Cardiac muscle cell (in vitro differentiated cells and primary cell): ENCODE measurements around the gene ING3. TPM values are rescaled to one million over a fixed set of nuclear protein-coding genes. Genes with fewer than 3 reads are reported as not detected.
"Not testable (repeated sequence)": the region's sequence is repeated elsewhere in the genome, so short reads cannot be mapped to it uniquely, and the experiment has no call there.

Experiments used
- DNase-seq, 2 donors: peaks; one replicate each; pipeline versions ENCODE4 v3.0.0 to v3.0.0-alpha.2; 2010 to 2017; ENCODE audit warnings: low read depth in 1 of 2, low spot score in 1 of 2
- H3K27ac ChIP-seq: fragments of 200-600 bp; sonication (generic); 2 replicates; pipeline ENCODE4 v1.5.1; 2016
- H3K27me3 ChIP-seq: fragments of 200-600 bp; sonication (generic); 2 replicates; pipeline ENCODE4 v1.6.0; 2016; ENCODE audit warnings: control low read depth
- H3K36me3 ChIP-seq: fragments of 200-600 bp; sonication (generic); 2 replicates; pipeline ENCODE4 v1.5.1; 2016; ENCODE audit warnings: control low read depth
- H3K4me1 ChIP-seq: fragments of 200-600 bp; sonication (generic); 2 replicates; pipeline ENCODE4 v1.8.1; 2017; ENCODE audit warnings: low read depth, mild to moderate bottlenecking, mixed run types
- H3K4me3 ChIP-seq: fragments of 200-600 bp; sonication (generic); 2 replicates; pipeline ENCODE4 v1.5.1; 2016; ENCODE audit warnings: mild to moderate bottlenecking
- H3K9me3 ChIP-seq: fragments of 200-600 bp; sonication (generic); 2 replicates; pipeline ENCODE4 v1.5.1; 2017; ENCODE audit warnings: low read depth, mild to moderate bottlenecking, control low read depth
- CTCF ChIP-seq: IDR thresholded peaks from 2 replicates; pipeline ENCODE4 v1.5.1; 2012; ENCODE audit warnings: low read depth, mild to moderate bottlenecking, low read length
- polyA plus RNA-seq: library from polyadenylated mRNA; unstranded; fragments of >200 nt; fragmentation: Nextera tagmentation; extraction: Ambion mirVana; gene quantifications from 2 replicates; pipeline ENCODE4 v1.2.1, GENCODE V29; 2016
- total RNA-seq: library from RNA; depleted of rRNA; stranded (reverse); fragments of >200 nt; gene quantifications from 2 replicates; pipeline ENCODE4 v1.2.3, GENCODE V29; 2016

Gene ING3
- total and polyA plus RNA-seq, 2 experiments from 2014 or later, result 10.7 to 18.4 TPM

- no peak overlapping the region for H3K27ac ChIP-seq
Measured at GRCh38 chr7:120979765-120980499, 29.4 kb downstream of the ING3 start.

GRCh38 chr7:120981117-120981516, 30.5 kb downstream of the ING3 start:
- Histone ChIP-seq H3K36me3 (no peaks in the 10 kb centered on the region), H3K4me3 (no peak overlapping the region), H3K4me1 (no peaks in the 10 kb centered on the region), H3K9me3 (no peaks in the 10 kb centered on the region), H3K27me3 (no peaks in the 10 kb centered on the region), H3K27ac (no peak overlapping the region)
- DNase-seq, result no peak
- TF ChIP-seq CTCF, result no peak

More at GRCh38 chr7:120979765-120980499, 29.4 kb downstream of the ING3 start:
- H3K4me3 ChIP-seq, result no peak overlapping the region
- TF ChIP-seq CTCF, result no peak
- DNase-seq, result peak in 1 of 2 donors; percentile 25
- H3K9me3 ChIP-seq, result no peaks in the 10 kb centered on the region
- H3K4me1 ChIP-seq, result no peaks in the 10 kb centered on the region
- H3K27me3 ChIP-seq, result no peaks in the 10 kb centered on the region
- H3K36me3 ChIP-seq, result peaks cover 3% of the 10 kb centered on the region

- peak in 1 of 2 donors; percentile 67 for DNase-seq
- TF ChIP-seq CTCF, result peak; percentile 13
- Histone ChIP-seq H3K27ac (no peak overlapping the region), H3K27me3 (no peaks in the 10 kb centered on the region), H3K4me3 (no peak overlapping the region), H3K4me1 (no peaks in the 10 kb centered on the region), H3K9me3 (no peaks in the 10 kb centered on the region), H3K36me3 (no peaks in the 10 kb centered on the region)
Measured at GRCh38 chr7:120981888-120982615, 31.5 kb downstream of the ING3 start.

GRCh38 chr7:120983592-120983991, 33.0 kb downstream of the ING3 start:
- not testable (repeated sequence) for H3K4me3 ChIP-seq, H3K36me3 ChIP-seq, H3K9me3 ChIP-seq, H3K27ac ChIP-seq, H3K27me3 ChIP-seq, DNase-seq, H3K4me1 ChIP-seq

GRCh38 chr7:120984406-120984805, 33.8 kb downstream of the ING3 start:
- Histone ChIP-seq H3K4me3 (no peak overlapping the region), H3K9me3 (no peaks in the 10 kb centered on the region), H3K36me3 (no peaks in the 10 kb centered on the region), H3K4me1 (peaks cover 9% of the 10 kb centered on the region), H3K27me3 (no peaks in the 10 kb centered on the region), H3K27ac (no peak overlapping the region)
- TF ChIP-seq CTCF, result no peak
- DNase-seq, result no peak
